Naive B cell (primary cell): ENCODE data around the gene CAPN12. TPM values are rescaled to one million over a fixed set of nuclear protein-coding genes. Genes with fewer than 3 reads are reported as not detected.
A peak's percentile ranks its signal among the peaks of the same experiment; 100 is the strongest.

Experiments used
- ATAC-seq, 2 donors: fragments of 150-1000 bp; cut with Tn5 transposase; 2 replicates each; pipeline ENCODE4 v1.10.0; 2021; ENCODE audit warnings: low read depth in 2 of 2, mild to moderate bottlenecking in 2 of 2, moderate library complexity in 2 of 2
- DNase-seq: peaks from one replicate; pipeline ENCODE4 v3.0.0; 2022
- H3K27ac Mint-ChIP-seq, 6 donors: one replicate each; pipeline ENCODE4 v1.8.0; 2020 to 2022; ENCODE audit warnings: mild to moderate bottlenecking in 6 of 6, mixed read lengths in 6 of 6, moderate library complexity in 5 of 6, inconsistent platforms in 2 of 6
- H3K27me3 Mint-ChIP-seq, 3 donors: one replicate each; pipeline ENCODE4 v1.8.0; 2021 to 2022; ENCODE audit warnings: mixed read lengths in 3 of 3, mild to moderate bottlenecking in 1 of 3
- H3K36me3 Mint-ChIP-seq, 2 donors: one replicate each; pipeline ENCODE4 v1.8.0; 2020 to 2022; ENCODE audit warnings: mixed read lengths in 2 of 2, inconsistent platforms in 1 of 2, mild to moderate bottlenecking in 1 of 2
- H3K4me1 Mint-ChIP-seq, 3 donors: one replicate each; pipeline ENCODE4 v1.8.0; 2020 to 2022; ENCODE audit warnings: mixed read lengths in 3 of 3, inconsistent platforms in 1 of 3, mild to moderate bottlenecking in 1 of 3, moderate library complexity in 1 of 3
- H3K4me3 Mint-ChIP-seq, 8 donors: one replicate each; pipeline ENCODE4 v1.8.0; 2020 to 2022; ENCODE audit warnings: mild to moderate bottlenecking in 8 of 8, mixed read lengths in 8 of 8, moderate library complexity in 8 of 8, inconsistent platforms in 2 of 8
- H3K9me3 Mint-ChIP-seq, 7 donors: one replicate each; pipeline ENCODE4 v1.8.0; 2020 to 2022; ENCODE audit warnings: mixed read lengths in 7 of 7, mild to moderate bottlenecking in 5 of 7, inconsistent platforms in 2 of 7, moderate library complexity in 1 of 7
- polyA plus RNA-seq, 6 donors: library from polyadenylated mRNA; unstranded; fragments of 300-500 nt; fragmentation: Illumina TruSeq; gene quantifications; one replicate each; pipeline ENCODE4 v1.2.3, GENCODE V29; 2021; ENCODE audit warnings: low read depth in 6 of 6

Gene CAPN12
- polyA plus RNA-seq, 6 donors from 2014 or later, result 3.3 to 25.4 (median 14.0) TPM

GRCh38 chr19:38684862-38685665 is 59.2 kb downstream of the CAPN12 start:
- Mint-ChIP-seq H3K9me3 (no peaks in the 10 kb centered on the region), H3K27me3 (no peaks in the 10 kb centered on the region), H3K27ac (peak overlapping the region in 3 of 6 donors; percentile 56 to 93 (median 59)), H3K36me3 (peaks cover under 1 to 4% of the 10 kb centered on the region in 2 donors), H3K4me3 (peak overlapping the region in 2 of 8 donors; percentile 37 to 69), H3K4me1 (peaks cover 49 to 83% (median 75%) of the 10 kb centered on the region in 3 donors)
- DNase-seq (no peak), ATAC-seq (no peak)

DNA sequence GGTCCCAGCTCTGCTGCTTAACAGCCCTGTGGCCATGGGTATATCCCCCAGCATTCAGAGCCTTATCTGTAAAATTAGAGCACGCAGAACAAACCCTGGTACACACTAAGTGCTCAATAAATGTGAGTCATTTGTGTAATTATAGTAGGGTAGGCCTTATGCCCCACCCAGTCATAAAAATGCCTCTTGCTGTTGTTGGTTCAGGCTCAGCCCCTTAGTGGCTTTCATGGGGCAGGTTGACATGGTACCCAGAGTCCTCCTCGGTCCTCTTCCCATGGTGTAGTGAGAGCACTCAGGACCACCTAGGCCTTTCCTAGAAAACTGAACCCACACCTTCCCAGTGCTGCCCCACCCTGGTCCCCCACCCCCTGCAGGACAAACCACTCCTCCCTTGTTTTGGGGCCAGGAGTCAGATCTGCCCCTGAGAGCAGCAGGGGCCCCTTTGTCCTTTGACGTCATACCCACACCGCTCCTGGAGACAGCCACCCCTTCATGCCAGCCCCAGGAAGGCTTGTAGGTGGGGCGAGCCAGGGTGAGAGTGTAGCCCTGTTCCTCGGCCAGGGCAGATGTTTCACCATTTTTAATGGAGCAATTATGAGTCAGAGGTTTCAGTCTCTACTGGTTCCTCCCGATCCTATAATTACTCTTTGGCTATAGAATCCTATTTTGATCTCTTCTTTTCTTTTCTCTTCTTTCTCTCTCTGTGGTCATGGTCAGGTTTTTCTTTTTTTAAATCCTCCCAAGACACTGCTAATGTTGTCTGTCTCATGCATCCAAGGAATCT is 60.0 kb downstream of the CAPN12 start:
- DNase-seq (no peak), ATAC-seq (no peak)
- peak overlapping the region in 4 of 6 donors; percentile 29 to 93 (median 70) for H3K27ac Mint-ChIP-seq
- H3K36me3 Mint-ChIP-seq, result peaks cover 4 to 7% of the 10 kb centered on the region in 2 donors
- H3K27me3 Mint-ChIP-seq, result no peaks in the 10 kb centered on the region
- no peak overlapping the region for H3K4me3 Mint-ChIP-seq
- H3K4me1 Mint-ChIP-seq, result peaks cover 55 to 88% (median 82%) of the 10 kb centered on the region in 3 donors
- no peaks in the 10 kb centered on the region for H3K9me3 Mint-ChIP-seq

DNA sequence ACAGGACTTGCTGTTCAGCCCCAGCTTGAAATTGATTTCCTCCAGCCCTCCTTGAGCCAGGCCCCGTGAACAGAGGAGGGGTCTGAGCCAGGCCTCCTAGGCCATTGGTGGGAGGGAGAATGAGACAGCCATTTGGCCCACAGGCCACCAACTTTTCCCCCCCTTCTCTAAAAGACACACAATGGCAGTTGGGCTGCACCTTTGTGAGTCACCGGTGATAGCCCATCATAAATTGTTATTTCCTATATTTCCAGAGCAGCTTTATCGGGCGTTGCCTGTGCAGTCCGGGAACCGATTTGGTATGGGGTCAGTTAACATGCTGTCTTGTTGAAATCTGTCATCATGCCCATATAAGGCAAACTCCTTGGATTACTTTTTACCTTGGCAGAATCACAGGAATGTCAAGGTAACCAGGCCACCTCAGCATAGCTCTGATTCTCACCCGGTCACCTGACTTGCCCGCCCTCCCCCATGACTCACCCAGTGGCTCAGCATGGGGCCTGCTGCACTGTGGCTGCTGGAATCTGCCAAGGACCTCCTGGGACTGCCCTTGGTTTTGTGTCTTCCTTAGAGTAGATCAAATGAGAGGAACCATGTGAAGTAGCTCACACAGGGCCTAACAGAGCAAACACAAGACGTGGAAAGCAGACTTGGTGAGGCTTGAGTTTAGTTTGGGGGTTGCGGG is 60.7 kb downstream of the CAPN12 start:
- no peak for ATAC-seq
- Mint-ChIP-seq H3K4me1 (peaks cover 62 to 89% (median 82%) of the 10 kb centered on the region in 3 donors), H3K27me3 (no peaks in the 10 kb centered on the region), H3K27ac (peak overlapping the region in 5 of 6 donors; percentile 15 to 59 (median 36)), H3K36me3 (peaks cover 4 to 7% of the 10 kb centered on the region in 2 donors), H3K9me3 (no peaks in the 10 kb centered on the region), H3K4me3 (peak overlapping the region in 1 of 8 donors; percentile 29)
- DNase-seq, result no peak

DNA sequence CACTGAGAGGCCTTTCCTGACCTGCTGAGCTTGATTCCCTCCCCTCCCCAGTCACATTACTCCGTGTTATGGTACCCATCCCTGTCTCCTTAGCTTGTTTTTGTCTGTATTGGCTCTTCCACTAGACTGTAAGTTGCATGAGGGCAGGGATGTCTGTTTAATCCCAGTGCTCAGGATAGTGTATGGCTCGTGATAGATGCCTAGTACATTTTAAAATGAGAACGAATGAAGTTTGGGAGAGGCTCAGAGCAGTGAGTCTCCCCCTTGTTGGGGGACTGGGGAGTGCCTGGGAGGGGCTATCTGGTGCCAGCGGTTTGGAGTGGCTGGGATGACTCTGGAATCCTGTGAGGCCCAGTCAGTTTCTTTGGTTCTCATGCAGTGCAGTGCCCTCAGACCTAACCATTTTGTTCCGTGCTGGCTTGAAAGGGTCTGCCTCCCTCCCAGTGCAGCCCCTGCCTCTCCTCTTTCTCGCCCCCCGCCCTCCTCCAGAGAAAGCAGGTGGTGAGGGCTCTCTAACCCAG is 61.3 kb downstream of the CAPN12 start:
- no peaks in the 10 kb centered on the region for H3K9me3 Mint-ChIP-seq
- peak overlapping the region in 1 of 8 donors; percentile 29 for H3K4me3 Mint-ChIP-seq
- peaks cover 4 to 7% of the 10 kb centered on the region in 2 donors for H3K36me3 Mint-ChIP-seq
- ATAC-seq (no peak), DNase-seq (no peak)
- H3K27me3 Mint-ChIP-seq, result no peaks in the 10 kb centered on the region
- peaks cover 68 to 88% (median 85%) of the 10 kb centered on the region in 3 donors for H3K4me1 Mint-ChIP-seq
- H3K27ac Mint-ChIP-seq, result peak overlapping the region in 5 of 6 donors; percentile 15 to 93 (median 59)

DNA sequence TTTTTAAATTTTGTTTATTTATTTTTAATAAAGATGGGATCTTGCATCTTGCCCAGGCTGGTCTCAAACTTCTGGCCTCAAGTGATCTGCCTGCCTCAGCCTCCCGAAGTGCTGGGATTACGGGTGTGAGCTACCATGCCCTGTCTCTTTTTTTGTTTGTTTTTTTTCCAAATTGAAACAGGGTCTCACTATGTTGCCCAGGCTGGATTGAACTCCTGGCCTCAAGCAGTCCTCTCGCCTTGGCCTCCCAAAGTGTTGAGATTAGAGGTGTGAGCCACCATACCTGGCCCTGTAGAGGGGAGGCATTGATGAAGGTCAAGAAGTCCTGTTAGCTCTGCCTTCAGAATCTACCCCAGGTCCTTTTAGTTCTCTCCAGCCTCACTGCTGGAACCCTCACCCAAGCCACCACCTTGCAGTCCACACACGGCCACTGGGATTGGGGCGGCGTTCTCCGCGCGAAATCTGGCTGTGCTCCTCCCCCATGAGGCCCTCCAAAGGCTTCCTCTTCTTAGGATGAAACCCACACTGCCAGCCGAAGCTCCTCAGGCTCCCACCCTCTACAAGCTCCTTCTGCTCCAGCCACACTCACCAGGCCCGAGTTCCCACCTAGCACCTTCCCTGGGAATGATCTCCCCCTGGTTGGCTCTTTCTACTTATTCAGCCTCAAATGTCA is 61.9 kb downstream of the CAPN12 start:
- no peak for ATAC-seq
- no peaks in the 10 kb centered on the region for H3K27me3 Mint-ChIP-seq
- peaks cover 71 to 88% (median 85%) of the 10 kb centered on the region in 3 donors for H3K4me1 Mint-ChIP-seq
- no peak for DNase-seq
- peak overlapping the region in 4 of 6 donors; percentile 59 to 93 (median 78) for H3K27ac Mint-ChIP-seq
- H3K9me3 Mint-ChIP-seq, result no peaks in the 10 kb centered on the region
- H3K36me3 Mint-ChIP-seq, result peaks cover 4 to 7% of the 10 kb centered on the region in 2 donors
- no peak overlapping the region for H3K4me3 Mint-ChIP-seq

Other genes with a start within 250 kb of the CAPN12 start
- 100 to 1,000 TPM; 119 to 194 (median 138) TPM for gene MAP4K1, start 126.5 kb downstream of the CAPN12 start, polyA plus RNA-seq
- 100 to 1,000 TPM; 307 to 347 (median 330) TPM for gene EIF3K, start 125.3 kb downstream of the CAPN12 start, polyA plus RNA-seq
- gene ACTN4, start 96.8 kb downstream of the CAPN12 start, polyA plus RNA-seq, result 10 to 100 TPM in 4 of 6 donors, 1 to 10 TPM in 2; 6.8 to 15.8 (median 10.6) TPM
- gene LGALS7, start 29.0 kb upstream of the CAPN12 start, polyA plus RNA-seq, result not detected
- 1 to 10 TPM in 1 of 6 donors, not detected in 5; 6.0 TPM for gene LGALS7B, start 44.7 kb upstream of the CAPN12 start, polyA plus RNA-seq
- gene LGALS4, start 68.5 kb upstream of the CAPN12 start, polyA plus RNA-seq, result 1 to 10 TPM in 1 of 6 donors, not detected in 5; 1.4 TPM
- gene ECH1, start 87.3 kb upstream of the CAPN12 start, polyA plus RNA-seq, result 100 to 1,000 TPM; 234 to 283 (median 274) TPM
- 100 to 1,000 TPM in 3 of 6 donors, 10 to 100 TPM in 3; 29.0 to 116 (median 99.3) TPM for gene HNRNPL, start 105.5 kb upstream of the CAPN12 start, polyA plus RNA-seq
- gene RINL, start 133.8 kb upstream of the CAPN12 start, polyA plus RNA-seq, result 10 to 100 TPM; 22.1 to 80.3 (median 50.2) TPM
- gene SIRT2, start 155.1 kb upstream of the CAPN12 start, polyA plus RNA-seq, result 10 to 100 TPM; 43.2 to 64.9 (median 54.4) TPM
- 10 to 100 TPM in 5 of 6 donors, 1 to 10 TPM in 1; 6.9 to 16.9 (median 12.1) TPM for gene NFKBIB, start 155.5 kb upstream of the CAPN12 start, polyA plus RNA-seq
- not detected for gene CCER2, start 167.7 kb upstream of the CAPN12 start, polyA plus RNA-seq
- 10 to 100 TPM in 5 of 6 donors, 1 to 10 TPM in 1; 3.6 to 16.6 (median 12.5) TPM for gene SARS2, start 186.3 kb upstream of the CAPN12 start, polyA plus RNA-seq
- gene MRPS12, start 186.5 kb upstream of the CAPN12 start, polyA plus RNA-seq, result 100 to 1,000 TPM in 2 of 6 donors, 10 to 100 TPM in 4; 66.8 to 117 (median 85.1) TPM
- gene FBXO17, start 231.3 kb upstream of the CAPN12 start, polyA plus RNA-seq, result not detected